Liver (tissue), 9 donors: ENCODE data around the gene FMO1. TPM values are rescaled to one million over a fixed set of nuclear protein-coding genes. Genes with fewer than 3 reads are reported as not detected.

Experiments used
- DNase-seq: peaks from one replicate; pipeline ENCODE4 v3.0.0-alpha.2; 2017; ENCODE audit warnings: low spot score
- H3K27ac ChIP-seq, 2 donors: one replicate each; pipeline ENCODE4 v1.7.0; 2013; ENCODE audit warnings: inconsistent platforms in 2 of 2, low read length in 2 of 2, control low read depth in 1 of 2, low read depth in 1 of 2, mild to moderate bottlenecking in 1 of 2
- H3K27me3 ChIP-seq, 4 donors: one replicate each; pipeline versions ENCODE4 v1.6.1 to v1.7.0; 2013; ENCODE audit warnings: low read length in 3 of 4, inconsistent platforms in 1 of 4, mild to moderate bottlenecking in 1 of 4, moderate library complexity in 1 of 4; ENCODE audit not compliant: control insufficient read depth in 4 of 4, insufficient read depth in 4 of 4
- H3K36me3 ChIP-seq, 4 donors: one replicate each; pipeline versions ENCODE4 v1.6.1 to v1.7.0; 2013; ENCODE audit warnings: low read length in 3 of 4, mild to moderate bottlenecking in 3 of 4, low read depth in 1 of 4, moderate library complexity in 1 of 4; ENCODE audit not compliant: control insufficient read depth in 4 of 4, insufficient read depth in 3 of 4
- H3K4me1 ChIP-seq, 4 donors: one replicate each; pipeline versions ENCODE4 v1.6.1 to v1.7.0; 2013; ENCODE audit warnings: low read length in 3 of 4, mild to moderate bottlenecking in 3 of 4, moderate library complexity in 1 of 4; ENCODE audit not compliant: control insufficient read depth in 4 of 4, insufficient read depth in 4 of 4
- H3K4me3 ChIP-seq, 3 donors: one replicate each; pipeline versions ENCODE4 v1.6.1 to v1.7.0; 2013; ENCODE audit warnings: low read length in 3 of 3, control low read depth in 1 of 3, low read depth in 1 of 3, mild to moderate bottlenecking in 1 of 3
- H3K9ac ChIP-seq, 2 donors: one replicate each; pipeline ENCODE4 v1.7.0; 2013; ENCODE audit warnings: low read length in 2 of 2, mild to moderate bottlenecking in 2 of 2, moderate library complexity in 2 of 2, control low read depth in 1 of 2, low read depth in 1 of 2
- H3K9me3 ChIP-seq, 4 donors: one replicate each; pipeline versions ENCODE4 v1.6.1 to v1.7.0; 2013; ENCODE audit warnings: low read length in 3 of 4; ENCODE audit not compliant: control insufficient read depth in 4 of 4
- EGR1 ChIP-seq, 2 donors: IDR thresholded peaks; 2 replicates each; pipeline ENCODE4 v1.6.1; 2016 to 2018; ENCODE audit warnings: antibody characterized with exemption in 2 of 2, low read depth in 2 of 2
- FOXA1 ChIP-seq: IDR thresholded peaks from 2 replicates; pipeline ENCODE4 v1.6.1; 2016; ENCODE audit warnings: antibody characterized with exemption
- FOXA2 ChIP-seq: IDR thresholded peaks from 2 replicates; pipeline ENCODE4 v1.6.1; 2016; ENCODE audit warnings: antibody characterized with exemption
- GABPA ChIP-seq, 2 donors: IDR thresholded peaks in 1 of 2; conservative IDR thresholded peaks in 1 of 2; 2 replicates each; pipeline ENCODE4 v1.6.1; 2016; ENCODE audit warnings: antibody characterized with exemption in 2 of 2, mild to moderate bottlenecking in 1 of 2, moderate library complexity in 1 of 2
- HNF4A ChIP-seq, 2 donors: conservative IDR thresholded peaks; 2 replicates each; pipeline ENCODE4 v1.6.1; 2016; ENCODE audit warnings: antibody characterized with exemption in 2 of 2, mild to moderate bottlenecking in 2 of 2
- HNF4G ChIP-seq: IDR thresholded peaks from 2 replicates; pipeline ENCODE4 v1.6.1; 2016; ENCODE audit warnings: antibody characterized with exemption
- JUND ChIP-seq, 2 donors: IDR thresholded peaks; 2 replicates each; pipeline ENCODE4 v1.6.1; 2016; ENCODE audit warnings: antibody characterized with exemption in 2 of 2
- NR2F2 ChIP-seq: IDR thresholded peaks from 2 replicates; pipeline ENCODE4 v1.6.1; 2016; ENCODE audit warnings: antibody characterized with exemption
- RAD21 ChIP-seq, 2 donors: IDR thresholded peaks; 2 replicates each; pipeline ENCODE4 v1.6.1; 2016; ENCODE audit warnings: antibody characterized with exemption in 2 of 2, mild to moderate bottlenecking in 2 of 2
- RXRA ChIP-seq, 2 donors: IDR thresholded peaks; 2 replicates each; pipeline ENCODE4 v1.6.1; 2017 to 2018; ENCODE audit warnings: antibody characterized with exemption in 2 of 2, mild to moderate bottlenecking in 1 of 2
- SP1 ChIP-seq: IDR thresholded peaks from 2 replicates; pipeline ENCODE4 v1.6.1; 2018; ENCODE audit warnings: antibody characterized with exemption, mild to moderate bottlenecking
- TAF1 ChIP-seq: conservative IDR thresholded peaks from 2 replicates; pipeline ENCODE4 v1.6.1; 2016; ENCODE audit warnings: antibody characterized with exemption, mild to moderate bottlenecking
- YY1 ChIP-seq: IDR thresholded peaks from 2 replicates; pipeline ENCODE4 v1.6.1; 2016; ENCODE audit warnings: antibody characterized with exemption, mild to moderate bottlenecking
- WGBS: extraction: QIAGEN DNeasy Blood & Tissue Kit; methylation state at CpG from one replicate; pipeline ENCODE4 v1.1.7; 2013; 5-methylcytosine and 5-hydroxymethylcytosine counted together
- polyA plus RNA-seq, 2 donors: library from polyadenylated mRNA; stranded (reverse) in 1 of 2; unstranded in 1 of 2; fragments of 200-250 nt in 1 of 2; fragments of >200 nt in 1 of 2; fragmentation: Nextera tagmentation in 1 of 2; extraction: Ambion mirVana in 1 of 2; gene quantifications; one replicate each; pipeline versions ENCODE4 v1.2.1 to v1.2.3, GENCODE V29; 2013 to 2015
- total RNA-seq, 2 donors: library from RNA; depleted of rRNA; stranded (reverse); fragments of >200 nt; gene quantifications; one replicate each; pipeline ENCODE4 v1.2.3, GENCODE V29; 2014
- TF ChIP-seq, protein P1 (sequence below): fragments of 150-350 bp; IDR thresholded peaks from 2 replicates; pipeline ENCODE4 v1.5.1; 2017; ENCODE audit warnings: improper control_type of control experiment, low read depth, low read length; ENCODE audit not compliant: missing input control
- TF ChIP-seq, protein P2 (sequence below): IDR thresholded peaks from 2 replicates; pipeline ENCODE4 v1.6.1; 2016; ENCODE audit warnings: antibody characterized with exemption
- TF ChIP-seq, protein P3 (sequence below): IDR thresholded peaks from 2 replicates; pipeline ENCODE4 v1.6.1; 2016; ENCODE audit warnings: antibody characterized with exemption, mild to moderate bottlenecking
- TF ChIP-seq, protein P4 (sequence below): IDR thresholded peaks from 2 replicates; pipeline ENCODE4 v1.6.1; 2016; ENCODE audit warnings: antibody characterized with exemption
- TF ChIP-seq, protein P5 (sequence below): IDR thresholded peaks from 2 replicates; pipeline ENCODE4 v1.6.1; 2016; ENCODE audit warnings: antibody characterized with exemption
- donor health status: healthy.
- donor health status: healthy.
- donor health status: healthy.
- donor health status: healthy.
- donor health status: healthy.

Gene FMO1
- total and polyA plus RNA-seq, 4 donors, result 0.13 to 26.3 (median 0.62) TPM

DNA sequence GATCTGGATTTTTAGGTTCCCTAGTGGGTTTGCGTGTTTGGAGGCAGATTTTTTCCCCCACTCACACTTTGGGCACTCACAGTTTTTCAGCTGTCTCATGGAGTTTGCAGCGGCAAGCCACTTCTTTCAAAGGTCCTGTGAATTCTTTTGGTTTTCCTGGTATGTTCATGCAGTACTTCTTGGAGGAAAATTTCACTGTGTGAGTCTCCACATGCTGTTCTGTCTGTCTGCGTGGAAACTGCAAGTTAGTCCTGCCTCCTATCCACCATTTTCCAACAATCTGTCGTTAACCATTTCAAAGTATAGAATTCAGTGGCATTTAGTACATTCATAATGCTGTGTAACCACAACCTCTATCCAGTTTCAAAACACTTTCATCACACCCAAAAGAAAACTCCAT is 793 bp upstream of the FMO1 start:
- no peak overlapping the region for H3K9ac ChIP-seq
- peaks cover 0 to 3% (median 3%) of the 10 kb centered on the region in 4 donors for H3K4me1 ChIP-seq
- H3K4me3 ChIP-seq, result no peak overlapping the region
- TF ChIP-seq, protein P1, sequence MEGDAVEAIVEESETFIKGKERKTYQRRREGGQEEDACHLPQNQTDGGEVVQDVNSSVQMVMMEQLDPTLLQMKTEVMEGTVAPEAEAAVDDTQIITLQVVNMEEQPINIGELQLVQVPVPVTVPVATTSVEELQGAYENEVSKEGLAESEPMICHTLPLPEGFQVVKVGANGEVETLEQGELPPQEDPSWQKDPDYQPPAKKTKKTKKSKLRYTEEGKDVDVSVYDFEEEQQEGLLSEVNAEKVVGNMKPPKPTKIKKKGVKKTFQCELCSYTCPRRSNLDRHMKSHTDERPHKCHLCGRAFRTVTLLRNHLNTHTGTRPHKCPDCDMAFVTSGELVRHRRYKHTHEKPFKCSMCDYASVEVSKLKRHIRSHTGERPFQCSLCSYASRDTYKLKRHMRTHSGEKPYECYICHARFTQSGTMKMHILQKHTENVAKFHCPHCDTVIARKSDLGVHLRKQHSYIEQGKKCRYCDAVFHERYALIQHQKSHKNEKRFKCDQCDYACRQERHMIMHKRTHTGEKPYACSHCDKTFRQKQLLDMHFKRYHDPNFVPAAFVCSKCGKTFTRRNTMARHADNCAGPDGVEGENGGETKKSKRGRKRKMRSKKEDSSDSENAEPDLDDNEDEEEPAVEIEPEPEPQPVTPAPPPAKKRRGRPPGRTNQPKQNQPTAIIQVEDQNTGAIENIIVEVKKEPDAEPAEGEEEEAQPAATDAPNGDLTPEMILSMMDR, result no peak
- TF ChIP-seq JUND (IDR thresholded peaks at IDR 0.05) (no peak), HNF4A (conservative IDR thresholded peaks at IDR 0.05) (no peak), TAF1 (no peak), RAD21 (IDR thresholded peaks at IDR 0.05) (no peak), FOXA1 (no peak), RXRA (IDR thresholded peaks at IDR 0.05) (no peak), NR2F2 (no peak), FOXA2 (no peak), YY1 (no peak), SP1 (no peak), GABPA (IDR thresholded peaks at IDR 0.05 in 1 of 2, conservative IDR thresholded peaks at IDR 0.05 in 1 of 2) (no peak), EGR1 (IDR thresholded peaks at IDR 0.05; ENCODE audit: low read depth in 2 of 2) (no peak), HNF4G (no peak)
- TF ChIP-seq, protein P2, sequence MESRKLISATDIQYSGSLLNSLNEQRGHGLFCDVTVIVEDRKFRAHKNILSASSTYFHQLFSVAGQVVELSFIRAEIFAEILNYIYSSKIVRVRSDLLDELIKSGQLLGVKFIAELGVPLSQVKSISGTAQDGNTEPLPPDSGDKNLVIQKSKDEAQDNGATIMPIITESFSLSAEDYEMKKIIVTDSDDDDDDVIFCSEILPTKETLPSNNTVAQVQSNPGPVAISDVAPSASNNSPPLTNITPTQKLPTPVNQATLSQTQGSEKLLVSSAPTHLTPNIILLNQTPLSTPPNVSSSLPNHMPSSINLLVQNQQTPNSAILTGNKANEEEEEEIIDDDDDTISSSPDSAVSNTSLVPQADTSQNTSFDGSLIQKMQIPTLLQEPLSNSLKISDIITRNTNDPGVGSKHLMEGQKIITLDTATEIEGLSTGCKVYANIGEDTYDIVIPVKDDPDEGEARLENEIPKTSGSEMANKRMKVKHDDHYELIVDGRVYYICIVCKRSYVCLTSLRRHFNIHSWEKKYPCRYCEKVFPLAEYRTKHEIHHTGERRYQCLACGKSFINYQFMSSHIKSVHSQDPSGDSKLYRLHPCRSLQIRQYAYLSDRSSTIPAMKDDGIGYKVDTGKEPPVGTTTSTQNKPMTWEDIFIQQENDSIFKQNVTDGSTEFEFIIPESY, result no peak
- TF ChIP-seq, protein P3, sequence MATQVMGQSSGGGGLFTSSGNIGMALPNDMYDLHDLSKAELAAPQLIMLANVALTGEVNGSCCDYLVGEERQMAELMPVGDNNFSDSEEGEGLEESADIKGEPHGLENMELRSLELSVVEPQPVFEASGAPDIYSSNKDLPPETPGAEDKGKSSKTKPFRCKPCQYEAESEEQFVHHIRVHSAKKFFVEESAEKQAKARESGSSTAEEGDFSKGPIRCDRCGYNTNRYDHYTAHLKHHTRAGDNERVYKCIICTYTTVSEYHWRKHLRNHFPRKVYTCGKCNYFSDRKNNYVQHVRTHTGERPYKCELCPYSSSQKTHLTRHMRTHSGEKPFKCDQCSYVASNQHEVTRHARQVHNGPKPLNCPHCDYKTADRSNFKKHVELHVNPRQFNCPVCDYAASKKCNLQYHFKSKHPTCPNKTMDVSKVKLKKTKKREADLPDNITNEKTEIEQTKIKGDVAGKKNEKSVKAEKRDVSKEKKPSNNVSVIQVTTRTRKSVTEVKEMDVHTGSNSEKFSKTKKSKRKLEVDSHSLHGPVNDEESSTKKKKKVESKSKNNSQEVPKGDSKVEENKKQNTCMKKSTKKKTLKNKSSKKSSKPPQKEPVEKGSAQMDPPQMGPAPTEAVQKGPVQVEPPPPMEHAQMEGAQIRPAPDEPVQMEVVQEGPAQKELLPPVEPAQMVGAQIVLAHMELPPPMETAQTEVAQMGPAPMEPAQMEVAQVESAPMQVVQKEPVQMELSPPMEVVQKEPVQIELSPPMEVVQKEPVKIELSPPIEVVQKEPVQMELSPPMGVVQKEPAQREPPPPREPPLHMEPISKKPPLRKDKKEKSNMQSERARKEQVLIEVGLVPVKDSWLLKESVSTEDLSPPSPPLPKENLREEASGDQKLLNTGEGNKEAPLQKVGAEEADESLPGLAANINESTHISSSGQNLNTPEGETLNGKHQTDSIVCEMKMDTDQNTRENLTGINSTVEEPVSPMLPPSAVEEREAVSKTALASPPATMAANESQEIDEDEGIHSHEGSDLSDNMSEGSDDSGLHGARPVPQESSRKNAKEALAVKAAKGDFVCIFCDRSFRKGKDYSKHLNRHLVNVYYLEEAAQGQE, result no peak
- TF ChIP-seq, protein P4, sequence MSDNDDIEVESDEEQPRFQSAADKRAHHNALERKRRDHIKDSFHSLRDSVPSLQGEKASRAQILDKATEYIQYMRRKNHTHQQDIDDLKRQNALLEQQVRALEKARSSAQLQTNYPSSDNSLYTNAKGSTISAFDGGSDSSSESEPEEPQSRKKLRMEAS, result no peak
- TF ChIP-seq, protein P5, sequence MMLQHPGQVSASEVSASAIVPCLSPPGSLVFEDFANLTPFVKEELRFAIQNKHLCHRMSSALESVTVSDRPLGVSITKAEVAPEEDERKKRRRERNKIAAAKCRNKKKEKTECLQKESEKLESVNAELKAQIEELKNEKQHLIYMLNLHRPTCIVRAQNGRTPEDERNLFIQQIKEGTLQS, result no peak
- no peak overlapping the region for H3K27ac ChIP-seq
- no peaks in the 10 kb centered on the region for H3K9me3 ChIP-seq
- H3K27me3 ChIP-seq, result no peaks in the 10 kb centered on the region
- 90% methylated on average over 4 of the region's 4 CpGs for WGBS
- H3K36me3 ChIP-seq, result no peaks in the 10 kb centered on the region
- DNase-seq, result no peak
